Measurements from ENCODE around the gene MYL9. TPM values are rescaled to one million over a fixed set of nuclear protein-coding genes. Genes with fewer than 3 reads are reported as not detected.

The MYL9 gene
- total and polyA plus RNA-seq, 2 donors from 2014 or later: 294 to 576 TPM

DNA sequence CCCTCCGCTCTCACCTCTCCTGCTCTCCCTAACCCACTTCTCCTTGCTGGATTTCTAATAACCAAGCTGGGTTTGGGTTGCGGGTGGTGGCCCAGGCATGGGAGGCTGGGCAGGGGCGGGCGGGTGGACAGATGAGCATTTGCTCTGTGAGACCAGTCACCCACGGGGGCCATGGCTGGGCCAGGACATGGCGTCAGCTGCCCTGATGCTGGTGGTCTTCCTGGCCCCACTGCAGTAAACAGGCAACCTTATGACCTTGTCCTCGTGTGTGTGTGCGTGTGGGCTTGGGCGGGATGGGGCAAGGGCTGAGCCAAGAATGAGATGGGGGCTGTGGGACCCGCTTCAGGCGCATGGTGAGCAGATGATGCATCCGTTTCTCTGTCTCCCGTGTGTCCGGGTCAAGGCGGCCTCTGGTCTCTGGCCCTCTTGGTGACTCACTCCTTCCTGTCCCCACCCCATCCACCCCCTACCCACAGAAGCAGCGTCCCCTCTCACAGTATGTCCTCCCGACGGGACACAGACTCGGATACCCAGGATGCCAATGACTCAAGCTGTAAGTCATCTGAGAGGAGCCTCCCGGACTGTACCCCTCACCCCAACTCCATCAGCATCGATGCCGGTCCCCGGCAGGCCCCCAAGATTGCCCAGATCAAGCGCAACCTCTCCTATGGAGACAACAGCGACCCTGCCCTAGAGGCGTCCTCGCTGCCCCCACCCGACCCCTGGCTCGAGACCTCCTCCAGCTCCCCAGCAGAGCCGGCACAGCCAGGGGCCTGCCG lies 41.4 kb upstream of the MYL9 start:
- intact Hi-C loops (cut with DNase I): no loop called here
- FAIRE-seq: no peak
- Histone ChIP-seq H3K36me3 (ENCODE audit: control insufficient read depth in 2 of 3, insufficient read depth in 3 of 3, low read length in 3 of 3) (peaks cover 12 to 30% (median 26%) of the 10 kb centered on the region in 3 donors), H3K4me1 (ENCODE audit: control insufficient read depth in 2 of 3, insufficient read depth in 2 of 3, low read depth in 1 of 3, low read length in 3 of 3) (no peaks in the 10 kb centered on the region), H3K4me3 (ENCODE audit: low read length in 3 of 3) (no peak overlapping the region), H3K9me3 (ENCODE audit: control insufficient read depth in 2 of 3, insufficient read depth in 1 of 3, low read length in 3 of 3) (no peaks in the 10 kb centered on the region), H3K9ac (ENCODE audit: low read length in 3 of 3) (no peak overlapping the region), H3K27me3 (ENCODE audit: control insufficient read depth, insufficient read depth, low read length) (no peaks in the 10 kb centered on the region), H3K27ac (ENCODE audit: low read depth in 2 of 2, low read length in 2 of 2) (no peak overlapping the region)
- no peak for DNase-seq
- TF ChIP-seq, protein P1, sequence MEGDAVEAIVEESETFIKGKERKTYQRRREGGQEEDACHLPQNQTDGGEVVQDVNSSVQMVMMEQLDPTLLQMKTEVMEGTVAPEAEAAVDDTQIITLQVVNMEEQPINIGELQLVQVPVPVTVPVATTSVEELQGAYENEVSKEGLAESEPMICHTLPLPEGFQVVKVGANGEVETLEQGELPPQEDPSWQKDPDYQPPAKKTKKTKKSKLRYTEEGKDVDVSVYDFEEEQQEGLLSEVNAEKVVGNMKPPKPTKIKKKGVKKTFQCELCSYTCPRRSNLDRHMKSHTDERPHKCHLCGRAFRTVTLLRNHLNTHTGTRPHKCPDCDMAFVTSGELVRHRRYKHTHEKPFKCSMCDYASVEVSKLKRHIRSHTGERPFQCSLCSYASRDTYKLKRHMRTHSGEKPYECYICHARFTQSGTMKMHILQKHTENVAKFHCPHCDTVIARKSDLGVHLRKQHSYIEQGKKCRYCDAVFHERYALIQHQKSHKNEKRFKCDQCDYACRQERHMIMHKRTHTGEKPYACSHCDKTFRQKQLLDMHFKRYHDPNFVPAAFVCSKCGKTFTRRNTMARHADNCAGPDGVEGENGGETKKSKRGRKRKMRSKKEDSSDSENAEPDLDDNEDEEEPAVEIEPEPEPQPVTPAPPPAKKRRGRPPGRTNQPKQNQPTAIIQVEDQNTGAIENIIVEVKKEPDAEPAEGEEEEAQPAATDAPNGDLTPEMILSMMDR (IDR thresholded peaks at IDR 0.05; ENCODE audit: borderline replicate concordance, extremely low read depth, insufficient read depth): no peak

DNA sequence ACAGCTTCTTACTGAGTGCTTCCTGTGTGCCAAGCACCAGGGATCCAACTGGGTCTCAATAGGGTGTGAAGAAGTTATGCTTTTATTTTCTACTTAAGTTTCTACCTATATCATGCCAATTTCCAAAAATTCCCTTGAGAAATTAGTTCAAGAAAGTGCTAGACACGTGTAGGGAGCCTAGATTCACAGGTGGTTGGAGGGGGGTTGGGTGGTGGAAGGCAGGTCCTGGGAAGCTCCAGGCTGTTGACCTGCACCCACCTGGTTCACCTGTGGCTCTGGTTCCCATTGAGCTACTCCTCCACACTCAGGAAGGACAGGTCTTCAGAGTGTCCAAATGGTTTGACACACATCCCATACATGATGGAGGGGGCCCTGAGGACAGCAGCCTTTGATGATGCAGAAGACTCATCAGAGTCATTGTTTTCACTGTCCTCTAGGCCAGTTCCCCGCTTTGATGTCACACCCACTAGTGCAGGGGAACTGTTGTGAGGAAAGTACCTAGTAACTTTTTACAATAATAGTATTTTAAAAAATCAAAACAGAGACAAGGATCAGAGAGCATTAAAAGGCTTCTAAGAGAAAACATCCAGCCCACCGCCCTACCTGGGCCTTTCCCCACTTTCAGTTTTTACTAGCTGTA lies 39.8 kb upstream of the MYL9 start:
- DNase-seq (no peak), FAIRE-seq (no peak)
- Histone ChIP-seq H3K9ac (ENCODE audit: low read length in 3 of 3) (no peak overlapping the region), H3K4me1 (ENCODE audit: control insufficient read depth in 2 of 3, insufficient read depth in 2 of 3, low read depth in 1 of 3, low read length in 3 of 3) (no peaks in the 10 kb centered on the region), H3K27me3 (ENCODE audit: control insufficient read depth, insufficient read depth, low read length) (no peaks in the 10 kb centered on the region), H3K27ac (ENCODE audit: low read depth in 2 of 2, low read length in 2 of 2) (no peak overlapping the region), H3K9me3 (ENCODE audit: control insufficient read depth in 2 of 3, insufficient read depth in 1 of 3, low read length in 3 of 3) (no peaks in the 10 kb centered on the region), H3K4me3 (ENCODE audit: low read length in 3 of 3) (no peak overlapping the region), H3K36me3 (ENCODE audit: control insufficient read depth in 2 of 3, insufficient read depth in 3 of 3, low read length in 3 of 3) (peaks cover 12 to 31% (median 29%) of the 10 kb centered on the region in 3 donors)
- TF ChIP-seq, protein P1 (IDR thresholded peaks at IDR 0.05; ENCODE audit: borderline replicate concordance, extremely low read depth, insufficient read depth): no peak
- intact Hi-C loops (cut with DNase I): no loop called here

DNA sequence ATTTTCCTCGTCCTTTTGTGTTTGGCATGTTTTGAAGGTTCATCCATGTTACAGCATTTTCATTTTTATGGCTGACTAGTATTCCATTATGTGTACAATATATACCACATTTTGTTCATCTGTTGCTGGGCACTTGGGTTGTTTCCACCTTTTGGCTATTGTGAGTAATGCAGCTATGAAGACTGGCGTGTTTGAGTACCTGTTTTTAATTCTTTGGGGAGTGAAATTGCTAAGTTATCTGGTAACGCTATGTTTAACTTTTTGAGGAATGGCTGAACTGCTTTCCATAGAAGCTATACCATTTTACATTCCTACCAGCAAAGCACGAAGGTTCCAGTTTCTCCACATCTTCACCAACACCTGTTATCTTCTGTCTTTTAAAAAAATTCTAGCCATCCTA lies 37.0 kb upstream of the MYL9 start:
- Histone ChIP-seq H3K9me3 (ENCODE audit: control insufficient read depth in 2 of 3, insufficient read depth in 1 of 3, low read length in 3 of 3) (no peaks in the 10 kb centered on the region), H3K4me1 (ENCODE audit: control insufficient read depth in 2 of 3, insufficient read depth in 2 of 3, low read depth in 1 of 3, low read length in 3 of 3) (no peaks in the 10 kb centered on the region), H3K36me3 (ENCODE audit: control insufficient read depth in 2 of 3, insufficient read depth in 3 of 3, low read length in 3 of 3) (peaks cover 13 to 30% (median 23%) of the 10 kb centered on the region in 3 donors), H3K27ac (ENCODE audit: low read depth in 2 of 2, low read length in 2 of 2) (no peak overlapping the region), H3K4me3 (ENCODE audit: low read length in 3 of 3) (no peak overlapping the region), H3K9ac (ENCODE audit: low read length in 3 of 3) (no peak overlapping the region), H3K27me3 (ENCODE audit: control insufficient read depth, insufficient read depth, low read length) (no peaks in the 10 kb centered on the region)
- DNase-seq (no peak), FAIRE-seq (no peak)
- intact Hi-C loops (cut with DNase I): no loop called here
- TF ChIP-seq, protein P1 (IDR thresholded peaks at IDR 0.05; ENCODE audit: borderline replicate concordance, extremely low read depth, insufficient read depth): no peak

Measured in kidney (tissue), 14 donors.